Lung (tissue), 12 donors: ENCODE measurements around the gene CDH23. TPM values are rescaled to one million over a fixed set of nuclear protein-coding genes. Genes with fewer than 3 reads are reported as not detected.

Experiments used
- ATAC-seq: fragments of 200-7000 bp; cut with Tn5 transposase; one replicate; pipeline ENCODE4 v1.9.1; 2020; ENCODE audit warnings: moderate number of reproducible peaks; ENCODE audit not compliant: insufficient read depth, low FRiP score
- DNase-seq, 3 donors: peaks; one replicate each; pipeline ENCODE4 v3.0.0-alpha.2; 2013 to 2017
- H3K27ac ChIP-seq, 2 donors: one replicate each; pipeline ENCODE4 v1.5.1; 2013; ENCODE audit warnings: mild to moderate bottlenecking in 2 of 2, moderate library complexity in 2 of 2, control low read depth in 1 of 2, inconsistent platforms in 1 of 2, low read depth in 1 of 2, low read length in 1 of 2
- H3K27me3 ChIP-seq, 3 donors: one replicate each; pipeline ENCODE4 v1.5.1; 2013; ENCODE audit warnings: low read length in 2 of 3; ENCODE audit not compliant: control insufficient read depth in 3 of 3, insufficient read depth in 3 of 3
- H3K36me3 ChIP-seq, 4 donors: one replicate each; pipeline ENCODE4 v1.5.1; 2013; ENCODE audit warnings: low read length in 4 of 4, mild to moderate bottlenecking in 1 of 4, moderate library complexity in 1 of 4; ENCODE audit not compliant: control insufficient read depth in 4 of 4, insufficient read depth in 4 of 4
- H3K4me1 ChIP-seq, 5 donors: one replicate each; pipeline ENCODE4 v1.5.1; 2013; ENCODE audit warnings: low read length in 5 of 5, mild to moderate bottlenecking in 2 of 5, moderate library complexity in 1 of 5; ENCODE audit not compliant: control insufficient read depth in 5 of 5, insufficient read depth in 5 of 5
- H3K4me3 ChIP-seq: one replicate; pipeline ENCODE4 v1.5.1; 2013; ENCODE audit warnings: mild to moderate bottlenecking, control low read depth, moderate library complexity
- H3K9ac ChIP-seq, 2 donors: one replicate each; pipeline ENCODE4 v1.5.1; 2013; ENCODE audit warnings: low read length in 2 of 2, control low read depth in 1 of 2; ENCODE audit not compliant: insufficient read depth in 1 of 2
- H3K9me3 ChIP-seq, 4 donors: one replicate each; pipeline ENCODE4 v1.5.1; 2013; ENCODE audit warnings: low read length in 3 of 4, mild to moderate bottlenecking in 1 of 4, moderate library complexity in 1 of 4; ENCODE audit not compliant: control insufficient read depth in 4 of 4, insufficient read depth in 3 of 4
- WGBS, 2 donors: extraction: QIAGEN DNeasy Blood & Tissue Kit; methylation state at CpG; one replicate each; pipeline ENCODE4 v1.1.7; 2013; 5-methylcytosine and 5-hydroxymethylcytosine counted together
- polyA plus RNA-seq, 2 donors: library from polyadenylated mRNA; stranded (reverse); fragments of 200-250 nt; gene quantifications; one replicate each; pipeline ENCODE4 v1.2.1, GENCODE V29; 2013
- total RNA-seq, 2 donors: library from RNA; depleted of rRNA in 1 of 2; stranded (reverse); fragments of >200 nt in 1 of 2; gene quantifications; one replicate each; pipeline ENCODE4 v1.2.1, GENCODE V29; 2014 to 2021
- TF ChIP-seq, protein P1 (sequence below): IDR thresholded peaks from 2 replicates; pipeline ENCODE4 v1.5.1; 2012; ENCODE audit warnings: mild to moderate bottlenecking; ENCODE audit errors: control extremely low read depth, extremely low read depth
- donor health status: control.
- donor health status: control.
- donor health status: Bipolar disorder and iron deficiency.
- donor health status: healthy.
- donor health status: DM: yes; HTN: yes; CAD: no.

CDH23 gene
- total and polyA plus RNA-seq, 4 donors: 4.5 to 29.5 (median 6.0) TPM

DNA sequence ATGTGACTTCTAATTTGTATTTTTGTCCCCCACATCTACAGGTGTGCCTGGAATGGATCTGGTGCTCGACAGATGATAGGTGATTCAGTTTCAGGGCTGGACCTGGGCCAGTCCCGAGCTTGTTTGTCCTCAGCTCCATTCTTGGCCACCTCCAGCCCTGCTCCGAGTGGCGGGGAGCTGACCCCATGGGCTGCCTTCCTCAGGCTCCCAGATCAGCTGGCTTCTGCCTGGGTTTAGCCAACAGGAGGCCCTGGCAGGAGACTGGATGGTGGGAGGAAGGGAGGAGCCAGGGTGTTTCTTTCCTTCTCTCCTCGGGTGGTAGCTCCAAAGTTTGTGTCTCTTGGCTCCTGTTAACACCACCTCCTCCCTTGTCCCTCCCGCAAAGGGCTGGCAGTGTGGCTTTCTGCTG lies 75.2 kb downstream of the CDH23 start:
- no peak overlapping the region for H3K9ac ChIP-seq

DNA sequence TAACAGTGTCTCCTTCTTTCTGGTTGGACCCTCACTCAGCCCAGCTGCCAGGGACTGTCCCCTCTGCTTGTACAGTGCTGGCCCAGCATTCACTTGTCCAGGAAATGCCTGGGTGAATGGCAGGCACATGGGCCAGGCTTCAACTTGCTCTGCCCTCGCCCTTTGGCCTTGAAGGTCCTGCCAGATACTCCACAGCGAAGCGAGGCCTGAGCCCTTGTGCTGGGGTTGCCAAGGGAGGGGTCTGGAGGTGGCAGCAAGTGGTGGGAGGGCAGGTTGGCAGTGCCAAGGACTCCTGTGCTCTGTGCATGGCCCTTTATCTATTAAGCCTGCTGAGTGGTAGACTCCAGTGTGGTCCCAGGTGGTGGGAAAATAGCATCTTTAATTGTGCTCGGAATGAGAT lies 75.7 kb downstream of the CDH23 start:
- ATAC-seq: no peak
- H3K9ac ChIP-seq: no peak overlapping the region

More for the DNA sequence above, 75.2 kb downstream of the CDH23 start:
- Histone ChIP-seq H3K27me3 (no peaks in the 10 kb centered on the region), H3K36me3 (no peaks in the 10 kb centered on the region), H3K4me1 (peaks cover 0 to 19% (median 4%) of the 10 kb centered on the region in 5 donors), H3K9me3 (no peaks in the 10 kb centered on the region), H3K4me3 (no peak overlapping the region), H3K27ac (no peak overlapping the region)
- DNase-seq: no peak
- WGBS, 2 donors: 68 to 75% methylated on average over 6 of the region's 6 CpGs
- ATAC-seq: no peak
- TF ChIP-seq, protein P1, sequence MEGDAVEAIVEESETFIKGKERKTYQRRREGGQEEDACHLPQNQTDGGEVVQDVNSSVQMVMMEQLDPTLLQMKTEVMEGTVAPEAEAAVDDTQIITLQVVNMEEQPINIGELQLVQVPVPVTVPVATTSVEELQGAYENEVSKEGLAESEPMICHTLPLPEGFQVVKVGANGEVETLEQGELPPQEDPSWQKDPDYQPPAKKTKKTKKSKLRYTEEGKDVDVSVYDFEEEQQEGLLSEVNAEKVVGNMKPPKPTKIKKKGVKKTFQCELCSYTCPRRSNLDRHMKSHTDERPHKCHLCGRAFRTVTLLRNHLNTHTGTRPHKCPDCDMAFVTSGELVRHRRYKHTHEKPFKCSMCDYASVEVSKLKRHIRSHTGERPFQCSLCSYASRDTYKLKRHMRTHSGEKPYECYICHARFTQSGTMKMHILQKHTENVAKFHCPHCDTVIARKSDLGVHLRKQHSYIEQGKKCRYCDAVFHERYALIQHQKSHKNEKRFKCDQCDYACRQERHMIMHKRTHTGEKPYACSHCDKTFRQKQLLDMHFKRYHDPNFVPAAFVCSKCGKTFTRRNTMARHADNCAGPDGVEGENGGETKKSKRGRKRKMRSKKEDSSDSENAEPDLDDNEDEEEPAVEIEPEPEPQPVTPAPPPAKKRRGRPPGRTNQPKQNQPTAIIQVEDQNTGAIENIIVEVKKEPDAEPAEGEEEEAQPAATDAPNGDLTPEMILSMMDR: no peak

DNA sequence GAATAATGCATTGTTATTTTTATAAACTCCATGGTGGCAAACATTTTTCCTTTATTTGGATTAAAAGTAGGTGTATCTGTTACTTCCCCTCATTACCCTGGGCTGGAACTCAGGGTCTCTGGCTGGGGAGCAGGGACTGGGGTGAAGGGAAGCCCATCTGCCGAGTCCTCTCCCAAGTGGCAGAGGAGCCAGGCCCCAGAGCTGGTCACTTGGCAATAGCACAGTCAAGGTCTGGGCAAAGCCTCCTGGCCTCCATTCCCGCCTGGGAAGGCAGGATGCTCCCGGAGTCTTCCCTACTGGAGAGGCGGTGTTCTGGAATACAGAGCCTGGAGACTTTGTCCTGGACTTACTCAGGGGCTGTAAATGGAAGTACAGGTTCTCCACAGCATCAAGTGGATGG lies 76.2 kb downstream of the CDH23 start:
- Histone ChIP-seq H3K9me3 (no peaks in the 10 kb centered on the region), H3K9ac (no peak overlapping the region), H3K27ac (no peak overlapping the region), H3K4me1 (peaks cover 0 to 20% (median 4%) of the 10 kb centered on the region in 5 donors), H3K4me3 (no peak overlapping the region), H3K27me3 (no peaks in the 10 kb centered on the region), H3K36me3 (no peaks in the 10 kb centered on the region)
- no peak for DNase-seq
- 92 to 97% methylated on average over 4 of the region's 4 CpGs for WGBS, 2 donors
- TF ChIP-seq, protein P1: no peak
- ATAC-seq: no peak

More for the DNA sequence above, 75.7 kb downstream of the CDH23 start:
- peaks cover 0 to 20% (median 4%) of the 10 kb centered on the region in 5 donors for H3K4me1 ChIP-seq
- H3K4me3 ChIP-seq: no peak overlapping the region
- H3K27me3 ChIP-seq: no peaks in the 10 kb centered on the region
- no peaks in the 10 kb centered on the region for H3K36me3 ChIP-seq
- TF ChIP-seq, protein P1: no peak
- 84 to 96% methylated on average over 4 of the region's 4 CpGs for WGBS, 2 donors
- H3K27ac ChIP-seq: no peak overlapping the region
- DNase-seq: no peak
- no peaks in the 10 kb centered on the region for H3K9me3 ChIP-seq
